SHP77 treated with DMSO at 0.1 percent for 48 hours (cell line): Measurements from ENCODE around the gene TBC1D22A.
"Not testable (repeated sequence)": the region's sequence is repeated elsewhere in the genome, so short reads cannot be mapped to it uniquely, and the experiment has no call there.

Source experiments
- DNase-seq: peaks from one replicate; lab custom pipeline; 2025; lab: John Stamatoyannopoulos, UW

TBC1D22A gene

DNA sequence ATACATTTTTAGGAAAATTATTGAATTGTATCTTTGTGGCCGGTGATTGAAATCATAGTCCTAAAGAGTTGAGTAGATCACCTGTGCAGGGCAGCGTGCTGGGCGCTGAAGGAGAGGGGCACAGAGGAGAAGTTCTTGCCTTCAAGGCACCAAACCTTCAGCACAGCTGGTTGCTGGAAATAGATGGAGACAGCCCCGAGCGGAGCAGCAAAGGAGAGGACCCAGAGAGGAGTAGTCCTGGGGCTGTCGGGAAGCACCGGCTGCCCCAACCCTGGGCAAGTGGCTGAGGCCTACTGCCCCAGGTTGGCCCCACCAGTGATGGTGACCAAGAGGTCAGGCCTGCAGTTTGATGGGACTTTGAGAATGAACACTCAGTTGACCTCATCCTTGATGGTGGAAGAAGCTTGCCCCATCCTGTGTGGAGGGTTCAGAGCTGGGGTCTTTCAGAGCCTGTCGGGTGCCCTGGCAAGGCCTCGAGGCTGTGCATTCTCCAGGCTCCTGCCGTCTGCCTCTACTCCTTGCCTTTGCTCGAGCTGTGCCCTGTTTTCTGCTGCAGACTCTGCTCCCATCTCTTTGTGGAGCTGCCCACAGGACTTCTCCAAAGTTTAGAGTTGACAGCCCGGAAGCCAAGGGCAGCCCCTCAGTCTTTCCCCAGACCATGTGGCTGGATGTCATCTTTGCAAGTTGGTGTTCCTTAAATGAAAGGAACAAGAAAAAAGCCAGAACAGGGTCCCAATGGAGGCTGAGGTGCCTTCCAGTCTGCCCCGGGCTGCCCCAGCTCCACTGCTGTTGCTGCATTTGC is 285.1 kb downstream of the TBC1D22A start:
- no peak for DNase-seq

DNA sequence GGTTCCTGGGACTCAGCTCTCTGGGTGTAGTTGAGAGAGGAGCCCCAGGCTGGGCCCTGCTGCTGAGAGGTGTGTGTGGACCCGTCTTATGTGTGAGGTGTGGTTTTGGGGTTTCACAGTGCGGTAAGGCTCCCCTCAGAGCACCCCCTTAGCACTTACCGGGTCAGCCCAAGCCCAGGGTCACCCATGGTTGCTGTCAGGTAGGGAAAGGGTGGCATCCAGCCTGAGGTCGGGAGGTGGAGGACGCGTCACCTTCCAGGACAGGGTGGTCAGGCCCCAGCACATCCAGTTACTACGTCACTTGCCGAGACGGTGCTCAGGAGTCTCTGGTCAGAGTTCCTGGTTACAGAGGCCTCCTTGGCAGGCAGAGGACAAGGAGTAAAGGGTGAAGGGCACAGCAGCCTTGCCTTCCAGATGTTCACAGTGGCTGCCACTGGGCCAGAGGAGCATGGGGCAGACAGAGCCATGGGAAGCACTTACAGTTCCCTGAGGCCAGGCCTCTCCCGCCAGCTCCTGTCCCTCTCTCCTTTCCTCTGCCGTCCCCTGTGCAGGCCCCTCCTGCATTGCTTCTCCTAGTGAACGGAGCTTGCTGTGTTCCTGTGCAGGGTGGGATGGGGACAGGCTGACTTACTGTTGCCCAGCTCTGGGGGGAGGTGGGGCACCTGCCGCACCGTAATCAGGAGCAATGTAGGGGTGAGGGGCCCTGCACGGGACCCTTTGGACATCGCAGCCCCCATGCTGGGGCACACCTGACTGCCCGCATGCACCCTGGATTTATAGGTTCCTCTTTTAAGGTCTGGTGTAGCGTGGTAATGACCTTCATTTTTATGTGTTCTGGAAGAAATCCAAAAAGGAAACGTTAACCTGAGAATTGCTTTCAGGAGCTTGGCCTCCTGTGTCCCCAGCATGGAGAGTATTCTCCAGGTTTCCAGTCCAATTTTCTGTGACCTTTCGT is 285.9 kb downstream of the TBC1D22A start:
- no peak for DNase-seq

DNA sequence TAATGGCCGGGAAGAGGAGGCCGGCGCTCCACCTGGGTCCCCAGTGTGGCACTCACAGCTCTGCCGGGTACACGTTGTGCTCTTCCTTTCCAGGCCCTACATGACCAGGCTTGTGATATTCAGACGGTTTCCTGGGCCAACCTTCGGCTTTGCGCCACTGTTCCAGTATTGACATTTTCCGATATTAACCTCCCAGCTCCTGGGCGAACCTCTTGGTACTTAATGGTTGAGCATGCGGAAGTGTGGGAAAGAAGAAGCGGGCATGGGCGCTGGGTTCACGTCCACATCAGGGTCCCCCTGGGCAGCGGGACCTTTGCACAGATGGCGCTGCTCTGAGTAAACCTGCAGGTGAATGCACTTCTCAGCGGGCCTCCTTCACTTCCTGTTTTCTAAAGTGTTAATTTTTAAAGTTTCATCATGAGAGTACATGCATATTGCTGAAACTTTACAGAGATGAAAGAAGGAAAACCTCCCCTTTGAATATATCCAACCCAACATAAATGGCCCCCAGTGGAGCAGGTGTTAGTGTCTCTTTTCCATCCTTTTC is 286.7 kb downstream of the TBC1D22A start:
- DNase-seq: no peak

DNA sequence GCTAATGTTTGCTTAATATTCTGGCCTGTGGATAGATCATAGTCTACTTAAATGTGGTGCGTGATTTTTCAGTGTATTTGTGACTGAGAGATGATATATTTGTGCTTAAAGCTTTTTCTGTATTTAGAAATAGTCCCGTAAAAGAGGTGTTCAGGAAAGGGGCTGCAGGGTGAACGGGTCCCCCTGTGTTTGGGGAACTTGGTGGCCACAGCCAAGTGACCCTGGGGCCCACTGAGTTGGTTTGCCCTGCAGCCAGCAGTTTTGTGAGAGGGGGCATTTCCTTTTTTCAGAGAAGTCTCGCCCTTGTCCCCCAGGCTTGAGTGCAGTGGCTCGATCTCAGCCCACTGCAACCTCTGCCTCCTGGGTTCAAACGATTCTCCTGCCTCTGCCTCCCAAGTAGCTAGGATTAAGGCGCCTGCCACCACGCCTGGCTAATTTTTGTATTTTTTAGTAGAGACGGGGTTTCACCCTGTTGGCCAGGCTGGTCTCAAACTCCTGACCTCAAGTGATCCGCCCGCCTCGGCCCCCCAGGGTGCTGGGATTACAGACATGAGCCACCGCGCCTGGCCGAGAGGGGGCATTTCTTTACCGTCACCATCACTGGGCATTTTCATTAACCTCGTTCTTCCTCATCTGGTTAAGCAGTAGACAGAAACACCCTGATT is 287.4 kb downstream of the TBC1D22A start:
- not testable (repeated sequence) for DNase-seq

DNA sequence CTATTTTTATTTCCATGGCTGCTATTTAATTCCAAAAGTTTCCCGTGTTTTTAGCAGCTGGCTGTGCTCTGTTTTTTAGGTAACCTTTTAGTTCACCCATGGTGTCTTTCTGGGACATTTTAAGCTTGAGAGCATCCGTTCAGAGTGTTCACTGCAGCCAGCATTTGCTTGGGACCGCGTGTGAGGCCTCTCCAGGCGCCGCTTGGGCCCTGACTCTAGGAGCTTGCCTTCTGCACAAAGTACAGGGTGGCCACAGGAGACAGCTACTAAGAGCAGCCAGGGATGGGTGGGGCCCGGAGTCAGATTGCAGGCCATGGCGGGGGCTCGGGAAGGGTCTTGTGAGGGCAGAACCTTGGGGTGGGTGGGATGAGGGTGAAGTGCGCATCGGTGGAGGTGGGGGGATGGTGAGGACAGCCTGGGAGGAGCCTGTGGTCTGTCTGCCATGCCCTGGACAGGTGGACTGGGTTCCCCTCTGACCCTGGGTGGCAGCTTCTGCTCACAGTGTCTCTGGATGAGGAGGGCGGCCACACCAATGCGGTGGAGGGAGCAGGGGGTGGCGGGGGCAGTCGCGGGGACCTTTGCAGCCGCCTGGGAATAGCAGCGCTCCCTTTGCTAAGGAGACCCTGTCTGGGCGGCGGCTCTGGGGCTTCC is 288.1 kb downstream of the TBC1D22A start:
- DNase-seq: no peak

DNA sequence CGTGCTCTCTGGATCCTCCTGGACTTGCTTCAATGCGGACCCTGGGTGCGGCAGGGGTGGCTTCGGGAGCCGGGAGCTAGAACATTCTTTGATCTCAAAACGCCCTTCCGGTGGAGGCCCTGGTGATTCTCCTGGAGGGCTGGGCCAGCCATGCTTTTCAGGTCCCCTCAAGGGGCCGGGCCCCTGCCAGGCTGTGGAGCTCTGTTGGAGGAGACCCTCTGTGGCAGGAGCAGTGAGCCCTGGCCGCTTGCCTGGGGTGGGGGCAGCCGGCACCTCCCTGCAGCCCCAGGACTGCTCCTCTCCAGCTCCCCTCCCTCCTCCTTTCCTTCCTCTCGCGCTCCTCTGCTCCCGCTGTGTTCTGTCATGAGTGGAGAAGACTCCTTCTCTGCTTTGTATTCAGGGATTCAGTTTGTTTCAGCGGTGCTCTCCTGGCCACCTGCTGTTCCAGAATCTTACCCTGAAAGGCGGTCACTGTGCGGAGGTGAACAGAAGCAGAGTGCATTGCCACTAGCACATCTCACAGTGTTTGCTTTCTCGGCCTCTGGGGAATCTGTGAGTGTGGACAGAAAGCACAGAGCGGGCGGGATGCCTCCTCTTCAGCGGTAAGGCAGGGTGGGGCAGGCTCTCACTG is 289.1 kb downstream of the TBC1D22A start:
- no peak for DNase-seq

DNA sequence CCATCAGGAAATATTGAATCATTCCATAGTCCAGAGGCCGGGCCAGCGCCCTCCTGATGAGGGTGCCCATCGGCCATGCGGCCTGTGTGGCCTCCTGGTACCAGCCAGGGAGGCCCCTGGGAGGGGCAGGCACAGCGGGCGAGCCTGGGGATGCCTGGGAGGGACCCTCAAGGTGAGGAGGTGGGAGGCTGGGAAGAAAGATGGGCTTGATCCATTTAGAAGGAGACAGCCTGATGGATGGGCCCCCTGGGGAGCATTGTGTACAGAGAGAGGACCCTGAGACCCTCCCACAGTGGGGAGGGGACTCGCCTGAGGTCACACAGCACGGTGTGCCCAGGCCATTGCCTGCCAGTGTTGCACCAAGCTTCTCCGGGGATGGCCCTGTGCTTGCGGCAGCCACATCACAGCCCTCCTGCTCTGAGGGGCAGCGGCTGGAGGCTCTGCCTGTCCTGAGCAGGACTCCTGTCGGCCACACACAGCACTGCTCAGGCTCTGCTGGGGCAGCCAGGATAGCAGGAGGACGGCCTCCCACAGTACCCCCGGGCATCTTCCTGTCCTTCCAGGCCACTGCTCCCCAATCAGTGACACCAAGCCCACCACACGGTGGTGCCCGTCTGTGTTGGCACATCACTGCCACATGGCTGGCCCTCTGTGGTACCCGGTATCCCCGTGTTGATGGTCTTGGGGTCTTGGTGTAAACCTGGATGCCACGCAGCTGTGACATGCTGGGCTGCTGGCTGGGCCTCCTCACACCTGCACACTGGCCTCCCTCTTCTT is 290.0 kb downstream of the TBC1D22A start:
- DNase-seq: no peak

DNA sequence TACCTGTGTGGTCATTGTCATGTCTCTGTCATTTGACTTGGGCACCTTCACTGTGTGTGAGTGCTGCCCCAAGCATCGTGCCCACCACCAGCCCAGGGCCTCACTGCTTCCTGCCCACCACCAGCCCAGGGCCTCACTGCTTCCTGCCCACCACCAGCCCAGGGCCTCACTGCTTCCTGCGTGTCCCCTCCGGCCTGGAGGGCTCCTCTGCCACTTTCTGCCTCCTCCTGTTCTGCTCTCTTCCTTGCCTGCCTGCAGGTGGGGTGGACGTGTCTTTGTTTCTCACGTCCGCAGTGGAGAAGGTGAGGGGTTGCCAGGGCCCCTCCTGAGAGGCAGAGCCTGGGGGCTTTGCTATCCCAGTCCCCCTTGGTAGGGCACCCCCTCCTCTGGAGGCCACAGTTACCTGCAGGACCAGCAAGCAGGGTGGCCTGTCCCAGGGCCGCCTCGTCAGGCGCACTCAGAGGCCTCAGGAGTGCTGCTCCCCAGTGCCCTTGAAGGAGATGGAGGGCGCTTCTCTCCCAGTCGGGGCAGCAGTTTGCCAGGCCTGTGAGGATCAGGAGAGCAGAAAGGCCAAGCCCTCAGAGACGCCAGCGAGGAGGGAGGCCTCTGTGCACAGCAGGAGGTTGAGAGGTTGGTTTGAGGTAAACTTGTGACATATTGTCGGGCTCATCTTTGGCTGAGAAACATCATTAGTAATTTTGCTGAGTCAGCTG is 290.7 kb downstream of the TBC1D22A start:
- no peak for DNase-seq

DNA sequence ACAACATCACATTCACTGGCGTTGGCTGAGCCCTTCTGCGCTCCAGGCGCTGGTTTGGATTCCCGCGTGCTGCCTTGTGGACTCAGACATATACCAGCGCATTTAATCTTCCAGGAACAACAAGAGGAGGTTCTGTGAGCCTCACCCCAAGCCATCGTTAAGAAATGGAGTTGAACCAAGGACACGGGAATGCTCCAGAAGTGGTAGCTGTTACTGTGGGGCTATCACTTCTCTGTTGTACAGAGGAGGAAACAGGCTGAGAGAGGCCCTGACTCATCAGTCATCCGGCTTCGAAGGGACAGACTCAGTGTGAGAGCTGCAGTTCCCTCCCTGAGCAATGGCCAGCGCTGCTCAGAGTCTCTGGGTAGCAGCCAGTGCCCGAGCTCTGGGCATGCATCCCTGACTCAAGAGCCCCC is 291.3 kb downstream of the TBC1D22A start:
- DNase-seq: no peak

DNA sequence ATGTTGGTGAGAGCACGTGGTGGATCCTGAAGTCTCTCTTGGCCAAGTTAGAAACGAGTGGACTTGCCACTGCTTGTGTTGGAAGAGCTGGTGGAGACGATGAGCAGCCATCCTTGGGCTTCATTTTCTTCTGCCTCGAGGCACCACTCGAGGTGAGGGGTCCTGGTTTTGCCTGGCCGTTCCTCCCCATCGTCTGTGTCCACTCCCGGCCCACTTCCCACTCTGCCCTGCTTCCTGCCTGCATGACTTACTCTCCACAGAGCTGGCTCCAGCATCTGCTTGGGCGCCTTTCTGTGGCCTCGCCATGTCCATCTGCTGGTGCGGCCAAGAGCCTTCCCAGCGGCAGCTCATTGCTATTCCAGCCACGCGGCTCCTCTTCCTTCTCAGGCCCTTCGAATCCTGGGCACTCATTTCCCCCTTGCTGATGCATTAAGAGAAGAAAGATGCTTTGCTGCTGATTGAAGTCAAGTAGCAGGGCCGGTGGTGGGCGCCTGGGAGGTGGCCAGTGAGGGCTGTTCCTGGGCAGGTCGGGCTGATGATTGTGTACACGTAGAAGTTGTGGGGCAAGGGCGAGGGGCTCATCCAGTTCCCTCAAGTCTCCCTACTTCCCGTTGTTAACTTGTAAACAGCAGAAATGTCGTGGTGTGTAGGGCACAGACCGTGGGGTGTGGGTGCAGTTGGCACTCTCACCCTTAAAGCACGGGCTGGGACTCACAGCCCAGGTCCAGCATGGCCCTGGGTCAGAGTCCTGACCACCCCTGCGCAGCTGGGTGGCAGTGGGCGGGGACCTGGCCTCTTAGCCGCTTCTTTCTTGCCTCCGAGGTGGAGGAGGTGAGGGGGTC is 292.0 kb downstream of the TBC1D22A start:
- DNase-seq: no peak

DNA sequence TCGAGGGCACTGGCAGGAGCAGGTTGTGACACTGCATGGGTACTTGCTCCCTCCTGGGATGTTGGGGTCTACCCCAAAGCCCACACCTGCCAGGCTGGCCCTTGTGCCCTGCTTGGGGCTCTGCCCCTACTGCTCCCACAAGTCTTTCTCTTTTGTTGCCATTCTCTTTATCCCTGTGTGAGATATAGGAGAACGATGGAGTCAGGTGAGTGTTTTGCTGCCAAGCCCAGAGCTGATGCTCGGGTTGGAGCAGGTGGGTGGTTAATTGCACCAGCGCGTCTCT is 292.6 kb downstream of the TBC1D22A start:
- DNase-seq: no peak

DNA sequence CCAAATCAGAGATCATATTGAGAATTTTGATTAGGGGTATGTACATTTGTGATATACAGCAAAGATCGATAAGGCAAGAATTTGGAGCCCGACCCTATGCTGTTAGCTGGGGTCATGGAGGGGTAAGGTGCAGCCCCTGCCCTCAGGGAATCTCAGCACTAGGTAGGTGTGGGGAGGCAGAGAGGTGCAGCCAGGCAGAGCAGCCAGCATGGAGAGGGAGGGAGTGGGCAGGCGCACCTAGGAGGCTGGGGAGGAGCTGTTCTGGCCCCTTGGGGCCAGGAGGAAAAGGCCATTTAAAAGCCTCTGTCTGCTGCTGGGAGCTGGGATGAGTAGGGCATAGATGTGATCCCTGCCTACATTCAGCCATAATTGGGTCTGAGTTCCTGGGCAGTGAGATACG is 293.0 kb downstream of the TBC1D22A start:
- no peak for DNase-seq

DNA sequence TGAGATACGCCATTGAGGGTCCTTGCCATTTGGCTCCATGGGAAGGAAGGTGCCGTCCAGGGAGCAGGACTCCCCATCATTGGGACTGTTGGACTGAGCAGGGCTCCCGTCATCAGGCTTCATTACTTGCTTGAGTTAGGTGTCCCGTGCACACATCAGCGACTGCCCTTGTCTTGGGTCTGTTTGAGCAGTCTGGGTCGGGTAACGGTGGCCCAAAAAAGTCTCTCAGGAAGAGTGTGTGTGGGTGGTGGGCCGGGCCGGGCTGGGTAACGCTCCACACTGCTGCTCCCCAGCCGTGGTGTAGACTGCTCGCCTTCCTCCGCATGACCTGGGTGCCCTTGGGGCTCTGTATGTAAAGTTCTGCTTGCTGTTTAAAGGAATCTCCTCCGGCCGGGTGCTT is 293.5 kb downstream of the TBC1D22A start:
- no peak for DNase-seq

DNA sequence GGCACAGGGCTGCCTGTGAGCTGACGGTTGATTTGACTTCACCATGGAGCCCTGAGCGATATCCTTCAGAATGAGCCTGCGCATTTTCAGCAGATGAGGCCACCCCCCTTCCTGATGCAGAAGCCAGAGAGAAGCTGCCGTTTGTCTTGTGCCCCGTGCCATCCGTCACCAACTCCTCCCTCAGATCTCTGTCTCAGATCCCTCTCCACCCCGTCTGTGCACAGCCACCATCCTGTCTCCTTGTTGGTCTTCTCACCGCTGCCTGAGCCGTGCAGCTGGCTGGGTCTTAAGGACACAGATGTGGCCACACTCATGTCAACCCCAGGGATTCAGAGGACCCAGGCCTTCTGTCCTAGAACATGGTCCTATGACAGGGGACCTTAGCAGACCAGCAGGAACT is 293.9 kb downstream of the TBC1D22A start:
- no peak for DNase-seq

DNA sequence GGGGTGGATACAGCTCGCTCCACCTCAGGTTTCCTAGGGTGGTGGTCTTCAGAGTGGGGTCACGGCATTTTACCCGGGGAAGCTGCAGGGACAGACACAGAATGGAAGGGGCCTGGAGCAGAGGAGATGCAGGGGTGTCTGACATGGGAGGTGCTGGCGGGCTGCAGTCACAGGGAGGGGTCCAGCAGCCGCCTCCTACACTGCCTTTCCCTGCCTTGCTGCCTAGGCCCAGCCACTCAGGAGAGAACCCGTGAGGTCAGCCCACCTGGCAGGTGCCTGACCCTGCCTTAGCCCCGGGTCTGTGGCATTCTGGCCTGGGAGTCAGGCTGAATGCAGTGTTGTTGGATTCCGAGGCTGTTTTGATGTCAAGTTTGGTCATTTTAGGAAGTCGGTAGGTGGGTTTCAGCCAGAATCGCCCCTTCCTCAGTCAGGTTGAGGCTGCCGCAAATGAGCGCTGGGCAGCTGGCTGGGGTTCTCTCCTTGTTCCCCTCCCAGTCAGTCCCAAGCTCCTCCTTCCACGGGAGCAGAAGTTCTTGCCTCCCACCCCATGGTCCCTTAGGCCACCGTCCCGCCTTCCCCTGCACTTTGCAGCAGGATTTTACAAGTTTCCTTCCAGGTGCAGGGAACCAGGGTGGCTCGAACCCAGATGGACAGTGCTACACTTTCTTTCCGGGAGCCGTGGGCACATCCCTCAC is 294.5 kb downstream of the TBC1D22A start:
- DNase-seq: no peak

DNA sequence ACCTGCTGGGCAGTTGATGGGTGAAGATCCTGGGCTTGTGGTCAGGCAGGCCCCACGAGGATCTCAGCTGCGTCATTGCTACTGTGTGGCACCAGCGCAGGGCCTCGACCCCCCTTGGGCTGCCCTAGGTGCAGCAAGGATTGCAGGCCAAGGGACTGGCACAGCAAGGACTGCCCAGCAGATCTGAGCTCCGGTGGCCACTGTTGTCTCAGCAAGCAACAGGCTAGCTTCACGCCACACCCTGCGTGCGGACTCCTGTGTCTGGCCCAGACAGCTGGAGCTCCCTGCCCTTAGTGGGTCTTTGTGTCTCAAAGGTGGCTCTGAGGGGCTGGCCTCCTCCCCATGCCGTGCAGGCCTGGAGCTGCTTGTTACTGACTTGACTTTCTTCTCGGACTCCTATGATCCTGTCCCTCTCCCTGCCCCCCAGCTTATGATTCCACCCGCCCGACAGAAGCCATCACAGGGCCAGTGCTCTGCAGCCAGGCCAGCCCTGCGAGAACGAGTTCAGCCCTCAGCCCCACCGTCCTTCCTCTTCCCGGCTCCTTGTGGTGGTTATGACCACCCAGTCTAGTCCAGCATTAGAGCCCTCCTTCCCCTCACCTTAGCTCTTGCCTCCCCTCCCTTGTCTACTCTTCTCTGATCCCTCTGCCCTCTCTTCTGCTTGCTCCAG is 295.6 kb downstream of the TBC1D22A start:
- DNase-seq: no peak

DNA sequence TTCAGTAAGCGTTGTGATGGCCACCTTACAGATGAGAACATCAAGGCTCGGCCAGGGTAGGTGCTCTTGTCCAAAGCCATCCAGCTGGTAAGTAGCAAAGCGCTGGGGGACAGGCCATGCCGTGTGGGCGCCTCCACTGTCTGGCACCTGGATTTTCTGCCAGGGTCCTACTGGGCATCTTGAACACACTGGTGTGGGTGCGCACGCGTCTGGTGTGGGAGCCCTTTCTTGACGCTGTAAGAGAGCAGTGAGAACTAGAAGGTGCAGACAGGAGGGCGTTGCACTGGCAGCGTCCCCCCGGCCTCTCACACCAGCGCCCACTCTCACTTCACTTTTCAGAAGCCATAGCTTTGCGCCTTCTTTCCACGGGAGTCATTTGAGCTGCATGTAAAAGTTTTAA is 296.6 kb downstream of the TBC1D22A start:
- no peak for DNase-seq

DNA sequence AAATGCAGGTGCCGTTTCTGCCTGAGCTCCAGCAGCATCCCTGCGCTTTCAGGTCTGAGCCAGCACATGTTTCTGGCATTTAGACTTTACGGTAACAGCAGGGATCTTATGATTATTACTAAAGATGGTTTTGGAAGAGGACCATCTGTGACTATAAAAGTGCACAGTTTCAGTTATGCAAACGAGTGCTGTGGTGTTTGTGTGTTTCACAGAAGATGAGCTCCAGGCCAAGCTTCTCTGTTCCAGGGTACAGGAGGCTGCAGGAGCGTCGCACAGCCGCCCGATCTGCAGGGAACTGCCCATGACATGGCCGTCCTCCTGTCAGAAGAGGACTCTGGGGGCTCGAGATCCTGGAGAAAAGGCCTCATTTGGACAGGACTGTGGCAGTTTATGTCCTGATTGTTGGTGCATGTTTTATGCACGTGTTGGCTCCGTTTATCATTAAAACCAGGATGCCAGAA is 297.3 kb downstream of the TBC1D22A start:
- no peak for DNase-seq
